ENCODE data around the gene RDH8.

DNA sequence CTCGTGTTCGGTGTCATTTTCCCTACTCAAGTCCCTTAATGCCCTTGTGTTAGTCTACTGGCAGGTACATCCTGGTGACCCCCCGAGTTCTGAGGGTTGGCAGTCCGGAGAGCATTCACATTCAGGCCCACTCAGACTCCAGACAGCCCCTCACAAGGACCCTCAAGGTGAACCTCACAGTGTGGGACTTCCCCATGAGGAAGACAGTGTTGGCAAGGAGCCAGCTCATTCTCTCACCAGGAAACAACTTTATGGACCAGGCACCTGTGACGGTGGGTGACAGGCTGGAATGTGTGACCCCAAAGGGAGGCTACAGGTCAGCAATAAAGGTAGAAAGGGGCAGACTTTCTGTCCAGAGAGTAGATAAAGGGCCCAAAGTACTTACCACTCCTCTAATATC is 24.5 kb downstream of the RDH8 start:
- TF ChIP-seq, protein P1, sequence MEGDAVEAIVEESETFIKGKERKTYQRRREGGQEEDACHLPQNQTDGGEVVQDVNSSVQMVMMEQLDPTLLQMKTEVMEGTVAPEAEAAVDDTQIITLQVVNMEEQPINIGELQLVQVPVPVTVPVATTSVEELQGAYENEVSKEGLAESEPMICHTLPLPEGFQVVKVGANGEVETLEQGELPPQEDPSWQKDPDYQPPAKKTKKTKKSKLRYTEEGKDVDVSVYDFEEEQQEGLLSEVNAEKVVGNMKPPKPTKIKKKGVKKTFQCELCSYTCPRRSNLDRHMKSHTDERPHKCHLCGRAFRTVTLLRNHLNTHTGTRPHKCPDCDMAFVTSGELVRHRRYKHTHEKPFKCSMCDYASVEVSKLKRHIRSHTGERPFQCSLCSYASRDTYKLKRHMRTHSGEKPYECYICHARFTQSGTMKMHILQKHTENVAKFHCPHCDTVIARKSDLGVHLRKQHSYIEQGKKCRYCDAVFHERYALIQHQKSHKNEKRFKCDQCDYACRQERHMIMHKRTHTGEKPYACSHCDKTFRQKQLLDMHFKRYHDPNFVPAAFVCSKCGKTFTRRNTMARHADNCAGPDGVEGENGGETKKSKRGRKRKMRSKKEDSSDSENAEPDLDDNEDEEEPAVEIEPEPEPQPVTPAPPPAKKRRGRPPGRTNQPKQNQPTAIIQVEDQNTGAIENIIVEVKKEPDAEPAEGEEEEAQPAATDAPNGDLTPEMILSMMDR (conservative IDR thresholded peaks at IDR 0.05; ENCODE audit: low read depth, low read length) = no peak
- TF ChIP-seq POLR2A (IDR thresholded peaks at IDR 0.05; ENCODE audit: low read depth, low read length) = no peak
